Neural cell (in vitro differentiated cells): ENCODE data around the gene ZNF425. TPM values are rescaled to one million over a fixed set of nuclear protein-coding genes. Genes with fewer than 3 reads are reported as not detected.

Experiments
- H2AFZ ChIP-seq: fragments of 200-600, 300-800 bp; sonication (generic), shearing (Covaris generic); 2 replicates; pipeline ENCODE4 v1.6.0; 2014; ENCODE audit warnings: low read depth, mild to moderate bottlenecking, antibody characterized with exemption, low read length, moderate library complexity
- H3F3A ChIP-seq: fragments of 200-600 bp; shearing (Covaris generic); 2 replicates; pipeline ENCODE4 v1.6.1; 2016; ENCODE audit warnings: mild to moderate bottlenecking, moderate library complexity, mixed read lengths, antibody characterized with exemption, low read length; ENCODE audit not compliant: insufficient read depth, poor library complexity, severe bottlenecking
- H3K27ac ChIP-seq: fragments of 200-600, 300-800 bp; sonication (generic), shearing (Covaris generic); 2 replicates; pipeline ENCODE4 v1.5.1; 2014; ENCODE audit warnings: mild to moderate bottlenecking, low read length, moderate library complexity
- H3K27me3 ChIP-seq: fragments of 300-800, 200-600 bp; sonication (generic), shearing (Covaris generic); 2 replicates; pipeline ENCODE4 v1.6.0; 2014; ENCODE audit warnings: mild to moderate bottlenecking, low read depth, low read length, moderate library complexity; ENCODE audit not compliant: insufficient read depth
- H3K36me3 ChIP-seq: fragments of 300-800, 200-600 bp; sonication (generic), shearing (Covaris generic); 2 replicates; pipeline ENCODE4 v1.5.1; 2014; ENCODE audit warnings: mild to moderate bottlenecking, antibody characterized with exemption, low read length, moderate library complexity; ENCODE audit not compliant: insufficient read depth
- H3K4me2 ChIP-seq: fragments of 300-800, 200-600 bp; sonication (generic), shearing (Covaris generic); 2 replicates; pipeline ENCODE4 v1.6.0; 2014; ENCODE audit warnings: mild to moderate bottlenecking, low read length
- H3K4me3 ChIP-seq: fragments of 300-800, 200-600 bp; sonication (generic), shearing (Covaris generic); 2 replicates; pipeline ENCODE4 v1.5.1; 2014; ENCODE audit warnings: mild to moderate bottlenecking, low read length, moderate library complexity
- H3K79me2 ChIP-seq: fragments of 200-600 bp; shearing (Covaris generic); replicated peaks from 2 replicates; pipeline ENCODE4 v1.6.0; 2014; ENCODE audit warnings: mild to moderate bottlenecking, low read length, moderate library complexity; ENCODE audit not compliant: insufficient read depth
- H3K9ac ChIP-seq: fragments of 300-800, 200-600 bp; sonication (generic), shearing (Covaris generic); 2 replicates; pipeline ENCODE4 v1.6.1; 2016; ENCODE audit warnings: mild to moderate bottlenecking, low read length, mixed read lengths
- H3K9me2 ChIP-seq: fragments of 200-600 bp; shearing (Covaris generic); 2 replicates; pipeline ENCODE4 v1.6.1; 2016; ENCODE audit warnings: mild to moderate bottlenecking, low read length, mixed read lengths; ENCODE audit not compliant: insufficient read depth
- H3K9me3 ChIP-seq: fragments of 200-600, 300-800 bp; sonication (generic), shearing (Covaris generic); 2 replicates; pipeline ENCODE4 v1.6.1; 2016; ENCODE audit warnings: mild to moderate bottlenecking, mixed run types, low read length, moderate library complexity, mixed read lengths
- H4K20me1 ChIP-seq: fragments of 200-600 bp; shearing (Covaris generic); 2 replicates; pipeline ENCODE4 v1.6.1; 2016; ENCODE audit warnings: mild to moderate bottlenecking, mixed run types; ENCODE audit not compliant: insufficient read depth
- CTCF ChIP-seq: fragments of 450-650 bp; IDR thresholded peaks from 2 replicates; pipeline ENCODE4 v1.5.1; 2014; ENCODE audit warnings: antibody characterized with exemption, mild to moderate bottlenecking, moderate library complexity; ENCODE audit not compliant: poor library complexity, severe bottlenecking
- EP300 ChIP-seq: fragments of 450-650 bp; conservative IDR thresholded peaks from 2 replicates; pipeline ENCODE4 v1.6.1; 2014; ENCODE audit warnings: antibody characterized with exemption, mild to moderate bottlenecking, moderate library complexity; ENCODE audit not compliant: poor library complexity, severe bottlenecking
- EZH2 ChIP-seq: fragments of 200-600, 300-800 bp; shearing (Covaris generic), sonication (generic); IDR thresholded peaks from 2 replicates; pipeline ENCODE4 v1.6.1; 2014; ENCODE audit warnings: antibody characterized with exemption, low read length, borderline replicate concordance, mild to moderate bottlenecking; ENCODE audit not compliant: insufficient read depth, poor library complexity, severe bottlenecking
- MXI1 ChIP-seq: fragments of 450-650 bp; conservative IDR thresholded peaks from 2 replicates; pipeline ENCODE4 v1.6.1; 2014; ENCODE audit warnings: antibody characterized with exemption, mild to moderate bottlenecking; ENCODE audit not compliant: poor library complexity, severe bottlenecking
- POLR2AphosphoS5 ChIP-seq: IDR thresholded peaks from 2 replicates; pipeline ENCODE4 v1.6.1; 2012
- RAD21 ChIP-seq: fragments of 450-650 bp; conservative IDR thresholded peaks from 2 replicates; pipeline ENCODE4 v1.6.1; 2014; ENCODE audit warnings: antibody characterized with exemption, mild to moderate bottlenecking, moderate library complexity
- REST ChIP-seq: IDR thresholded peaks from 2 replicates; pipeline ENCODE4 v1.6.1; 2012; ENCODE audit warnings: borderline replicate concordance
- SMC3 ChIP-seq: fragments of 450-650 bp; conservative IDR thresholded peaks from 2 replicates; pipeline ENCODE4 v1.6.1; 2014; ENCODE audit warnings: antibody characterized with exemption, mild to moderate bottlenecking, moderate library complexity; ENCODE audit not compliant: poor library complexity
- TAF1 ChIP-seq: IDR thresholded peaks from 2 replicates; pipeline ENCODE4 v1.6.1; 2012; ENCODE audit warnings: low read depth
- polyA plus RNA-seq: library from polyadenylated mRNA; depleted of rRNA; stranded (reverse); fragments of >200 nt; gene quantifications from 2 replicates; pipeline ENCODE4 v1.2.3, GENCODE V29; 2014

ZNF425 gene
- polyA plus RNA-seq, 1 donor from 2014 or later: 5.1 TPM

- no peak overlapping the region for H3K27ac ChIP-seq
Measured at GRCh38 chr7:149136118-149136517, 10.0 kb upstream of the ZNF425 start.

GRCh38 chr7:149133028-149133710 is 7.0 kb upstream of the ZNF425 start:
- Histone ChIP-seq H3K27me3 (no peaks in the 10 kb centered on the region), H2AFZ (no peak overlapping the region), H3F3A (no peaks in the 10 kb centered on the region), H3K4me3 (no peak overlapping the region), H3K36me3 (no peaks in the 10 kb centered on the region), H4K20me1 (no peaks in the 10 kb centered on the region), H3K4me2 (no peak overlapping the region), H3K79me2 (no peaks in the 10 kb centered on the region), H3K9me2 (no peaks in the 10 kb centered on the region), H3K9ac (no peak overlapping the region), H3K9me3 (no peaks in the 10 kb centered on the region), H3K27ac (no peak overlapping the region)
- TF ChIP-seq RAD21 (no peak), EP300 (no peak), SMC3 (no peak), CTCF (no peak), MXI1 (no peak), TAF1 (no peak)

More at GRCh38 chr7:149136118-149136517, 10.0 kb upstream of the ZNF425 start:
- TF ChIP-seq MXI1: no peak
- TF ChIP-seq TAF1: no peak
- no peak for TF ChIP-seq EP300
- no peak for TF ChIP-seq CTCF
- no peak for TF ChIP-seq RAD21
- TF ChIP-seq EZH2: no peak
- TF ChIP-seq SMC3: no peak
- no peak for TF ChIP-seq REST
- TF ChIP-seq POLR2AphosphoS5: no peak
- H3K36me3 ChIP-seq: no peaks in the 10 kb centered on the region
- no peaks in the 10 kb centered on the region for H3K9me3 ChIP-seq
- H3K4me2 ChIP-seq: no peak overlapping the region
- no peak overlapping the region for H2AFZ ChIP-seq
- no peak overlapping the region for H3K4me3 ChIP-seq
- H3F3A ChIP-seq: no peaks in the 10 kb centered on the region
- H3K9ac ChIP-seq: no peak overlapping the region
- H3K27me3 ChIP-seq: no peaks in the 10 kb centered on the region
- H3K9me2 ChIP-seq: no peaks in the 10 kb centered on the region
- H4K20me1 ChIP-seq: no peaks in the 10 kb centered on the region
- no peaks in the 10 kb centered on the region for H3K79me2 ChIP-seq
